ENCODE data around the gene PTPRD. TPM values are rescaled to one million over a fixed set of nuclear protein-coding genes. Genes with fewer than 3 reads are reported as not detected.

The PTPRD gene
- total RNA-seq, 1 donor from 2014 or later, result 5.7 TPM

DNA sequence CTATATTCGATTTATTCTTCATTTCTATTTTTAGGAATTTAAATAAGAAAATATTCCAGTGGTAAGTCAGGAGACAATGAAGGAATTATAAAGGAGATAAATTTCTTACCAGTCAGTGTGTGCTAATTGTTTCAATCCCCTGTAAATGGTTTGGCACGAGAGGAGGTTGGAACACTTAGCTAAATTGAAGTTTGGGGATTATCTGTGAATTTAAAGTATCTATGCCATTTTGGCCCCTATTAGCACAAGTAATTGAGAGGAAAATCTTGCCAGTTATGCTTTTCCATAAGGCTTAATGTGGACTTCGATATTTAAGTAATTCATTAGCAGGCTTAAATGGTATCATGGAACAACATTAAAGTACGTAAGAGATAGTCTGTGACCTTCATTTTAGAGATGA, 860.8 kb downstream of the PTPRD start:
- Mint-ChIP-seq H3K27me3 (ENCODE audit: low read depth) (no peaks in the 10 kb centered on the region), H3K4me3 (ENCODE audit: unreplicated experiment) (no peak overlapping the region), H3K36me3 (ENCODE audit: low read depth) (no peaks in the 10 kb centered on the region), H3K4me1 (ENCODE audit: low read depth) (peaks cover 59% of the 10 kb centered on the region), H3K27ac (ENCODE audit: unreplicated experiment) (no peak overlapping the region), H3K9me3 (ENCODE audit: low read depth) (no peaks in the 10 kb centered on the region)
- TF ChIP-seq, protein P1, sequence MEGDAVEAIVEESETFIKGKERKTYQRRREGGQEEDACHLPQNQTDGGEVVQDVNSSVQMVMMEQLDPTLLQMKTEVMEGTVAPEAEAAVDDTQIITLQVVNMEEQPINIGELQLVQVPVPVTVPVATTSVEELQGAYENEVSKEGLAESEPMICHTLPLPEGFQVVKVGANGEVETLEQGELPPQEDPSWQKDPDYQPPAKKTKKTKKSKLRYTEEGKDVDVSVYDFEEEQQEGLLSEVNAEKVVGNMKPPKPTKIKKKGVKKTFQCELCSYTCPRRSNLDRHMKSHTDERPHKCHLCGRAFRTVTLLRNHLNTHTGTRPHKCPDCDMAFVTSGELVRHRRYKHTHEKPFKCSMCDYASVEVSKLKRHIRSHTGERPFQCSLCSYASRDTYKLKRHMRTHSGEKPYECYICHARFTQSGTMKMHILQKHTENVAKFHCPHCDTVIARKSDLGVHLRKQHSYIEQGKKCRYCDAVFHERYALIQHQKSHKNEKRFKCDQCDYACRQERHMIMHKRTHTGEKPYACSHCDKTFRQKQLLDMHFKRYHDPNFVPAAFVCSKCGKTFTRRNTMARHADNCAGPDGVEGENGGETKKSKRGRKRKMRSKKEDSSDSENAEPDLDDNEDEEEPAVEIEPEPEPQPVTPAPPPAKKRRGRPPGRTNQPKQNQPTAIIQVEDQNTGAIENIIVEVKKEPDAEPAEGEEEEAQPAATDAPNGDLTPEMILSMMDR (IDR thresholded peaks at IDR 0.05), result no peak
- DNase-seq (ENCODE audit: low spot score), result no peak

DNA sequence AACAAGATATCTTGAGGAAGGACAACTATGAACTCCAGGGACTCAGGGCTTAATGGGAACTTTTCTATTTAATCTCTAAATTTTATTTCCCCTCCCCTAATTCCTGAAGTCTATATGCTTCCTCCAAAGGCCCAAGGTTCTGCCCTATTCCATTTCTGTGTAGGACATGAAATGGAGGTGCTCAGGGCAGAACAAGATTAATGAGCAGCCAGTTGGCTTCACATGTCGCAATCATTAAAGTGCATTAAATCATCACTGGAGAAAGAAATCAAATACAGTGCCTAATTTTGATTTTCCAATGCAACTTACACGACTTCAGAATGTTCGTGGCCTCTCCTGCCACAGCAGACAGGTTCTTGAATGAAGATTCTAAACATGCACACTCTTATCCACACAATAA, 862.1 kb downstream of the PTPRD start:
- DNase-seq (ENCODE audit: low spot score), result no peak
- Mint-ChIP-seq H3K36me3 (ENCODE audit: low read depth) (no peaks in the 10 kb centered on the region), H3K9me3 (ENCODE audit: low read depth) (no peaks in the 10 kb centered on the region), H3K4me3 (ENCODE audit: unreplicated experiment) (no peak overlapping the region), H3K27ac (ENCODE audit: unreplicated experiment) (no peak overlapping the region), H3K4me1 (ENCODE audit: low read depth) (peaks cover 62% of the 10 kb centered on the region), H3K27me3 (ENCODE audit: low read depth) (no peaks in the 10 kb centered on the region)
- TF ChIP-seq, protein P1 (IDR thresholded peaks at IDR 0.05), result no peak

DNA sequence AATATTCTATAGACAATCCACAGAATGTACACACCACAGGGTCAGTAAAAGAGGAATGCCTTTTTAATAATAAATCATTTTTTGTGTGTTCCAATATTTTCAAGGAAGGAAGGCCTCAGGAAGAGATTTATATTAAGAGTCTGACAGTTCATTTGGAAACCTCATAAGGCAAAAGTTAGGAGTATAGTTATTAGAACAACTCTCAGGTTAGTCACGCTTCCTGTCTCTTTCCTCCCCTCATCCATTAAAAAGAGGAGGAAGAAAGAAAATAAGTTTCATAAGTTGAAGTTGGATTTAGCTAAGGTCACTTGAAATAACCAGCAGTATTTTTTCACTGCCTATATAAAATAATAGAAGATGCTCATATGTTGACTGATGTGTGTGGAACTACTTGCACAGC, 863.2 kb downstream of the PTPRD start:
- Mint-ChIP-seq H3K4me3 (ENCODE audit: unreplicated experiment) (no peak overlapping the region), H3K4me1 (ENCODE audit: low read depth) (peaks cover 68% of the 10 kb centered on the region), H3K36me3 (ENCODE audit: low read depth) (no peaks in the 10 kb centered on the region), H3K9me3 (ENCODE audit: low read depth) (no peaks in the 10 kb centered on the region), H3K27ac (ENCODE audit: unreplicated experiment) (no peak overlapping the region), H3K27me3 (ENCODE audit: low read depth) (no peaks in the 10 kb centered on the region)
- TF ChIP-seq, protein P1 (IDR thresholded peaks at IDR 0.05), result no peak
- no peak for DNase-seq (ENCODE audit: low spot score)

DNA sequence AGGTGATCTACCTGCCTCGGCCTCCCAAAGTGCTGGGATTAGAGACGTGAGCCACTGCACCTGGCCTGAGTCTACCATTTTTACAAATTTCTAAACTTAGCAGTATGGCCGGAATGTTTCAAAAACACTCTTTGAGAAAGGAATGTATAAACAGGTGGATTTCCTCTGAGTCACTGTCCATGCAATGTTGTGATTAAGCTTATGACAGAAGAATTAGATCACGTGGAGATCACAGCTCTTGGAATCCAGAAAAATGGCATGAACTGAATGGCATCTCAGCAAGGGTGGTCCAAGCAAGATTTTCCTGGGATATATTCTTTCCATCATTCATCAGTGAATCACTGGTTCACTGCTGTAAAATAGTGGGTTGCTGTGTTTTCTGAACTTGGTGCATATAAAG, 865.0 kb downstream of the PTPRD start:
- peak overlapping the region; percentile 34 for H3K27ac Mint-ChIP-seq (ENCODE audit: unreplicated experiment)

DNA sequence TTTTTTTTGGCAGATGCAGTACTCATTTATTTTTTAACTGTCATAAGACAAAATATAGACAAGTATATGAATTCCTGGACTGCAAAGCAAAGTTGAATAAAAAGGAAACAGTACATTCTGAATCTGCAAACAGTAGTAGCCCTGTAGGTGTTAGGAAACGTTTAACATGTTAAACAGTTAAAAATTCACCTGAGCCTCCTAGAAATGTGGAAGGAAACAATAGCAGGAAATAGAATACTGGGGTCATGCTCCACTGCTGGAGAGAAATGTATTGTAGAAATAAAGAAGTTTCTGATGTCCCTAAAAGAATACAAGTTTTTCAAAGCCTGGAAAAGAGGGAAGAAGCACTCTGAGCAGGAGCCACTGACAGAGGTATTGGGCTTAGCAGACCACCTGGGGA, 866.0 kb downstream of the PTPRD start:
- H3K4me3 Mint-ChIP-seq (ENCODE audit: unreplicated experiment), result no peak overlapping the region
- H3K36me3 Mint-ChIP-seq (ENCODE audit: low read depth), result no peaks in the 10 kb centered on the region
- H3K4me1 Mint-ChIP-seq (ENCODE audit: low read depth), result peaks cover 45% of the 10 kb centered on the region
- peaks cover 3% of the 10 kb centered on the region for H3K9me3 Mint-ChIP-seq (ENCODE audit: low read depth)
- no peaks in the 10 kb centered on the region for H3K27me3 Mint-ChIP-seq (ENCODE audit: low read depth)
- H3K27ac Mint-ChIP-seq (ENCODE audit: unreplicated experiment), result no peak overlapping the region
- TF ChIP-seq, protein P1 (IDR thresholded peaks at IDR 0.05), result no peak
- DNase-seq (ENCODE audit: low spot score), result no peak

More for the DNA sequence above, 865.0 kb downstream of the PTPRD start:
- TF ChIP-seq, protein P1 (IDR thresholded peaks at IDR 0.05), result no peak
- no peaks in the 10 kb centered on the region for H3K27me3 Mint-ChIP-seq (ENCODE audit: low read depth)
- H3K4me3 Mint-ChIP-seq (ENCODE audit: unreplicated experiment), result no peak overlapping the region
- H3K9me3 Mint-ChIP-seq (ENCODE audit: low read depth), result no peaks in the 10 kb centered on the region
- DNase-seq (ENCODE audit: low spot score), result no peak
- peaks cover 53% of the 10 kb centered on the region for H3K4me1 Mint-ChIP-seq (ENCODE audit: low read depth)
- H3K36me3 Mint-ChIP-seq (ENCODE audit: low read depth), result no peaks in the 10 kb centered on the region

Measured in chondrocyte (in vitro differentiated cells).